CD4-positive, alpha-beta T cell treated with Interferon gamma for 1 hour (primary cell): ENCODE measurements around the gene ANXA4.
"Not testable (repeated sequence)": the region's sequence is repeated elsewhere in the genome, so short reads cannot be mapped to it uniquely, and the experiment has no call there.

Experiments
- DNase-seq: peaks from one replicate; pipeline ENCODE4 v3.0.0-alpha.2; 2020

The ANXA4 gene

GRCh38 chr2:69721022-69721421 is 20.9 kb upstream of the ANXA4 start:
- no peak for DNase-seq

GRCh38 chr2:69723791-69724190 is 18.1 kb upstream of the ANXA4 start:
- no peak for DNase-seq

GRCh38 chr2:69724540-69725159 is 17.3 kb upstream of the ANXA4 start:
- DNase-seq = peak; percentile 70

- no peak for DNase-seq
Observed at GRCh38 chr2:69725706-69726360, 16.1 kb upstream of the ANXA4 start.

- no peak for DNase-seq
Observed at GRCh38 chr2:69729266-69729665, 12.7 kb upstream of the ANXA4 start.

GRCh38 chr2:69729781-69730180 is 12.2 kb upstream of the ANXA4 start:
- DNase-seq = no peak

GRCh38 chr2:69731147-69731970 is 10.6 kb upstream of the ANXA4 start:
- no peak for DNase-seq

GRCh38 chr2:69733342-69734034 is 8.4 kb upstream of the ANXA4 start:
- no peak for DNase-seq

GRCh38 chr2:69734035-69734611 is 7.8 kb upstream of the ANXA4 start:
- no peak for DNase-seq

GRCh38 chr2:69734854-69735544 is 6.9 kb upstream of the ANXA4 start:
- no peak for DNase-seq

- DNase-seq = no peak
Observed at GRCh38 chr2:69735686-69736085, 6.2 kb upstream of the ANXA4 start.

GRCh38 chr2:69738149-69738548 is 3.8 kb upstream of the ANXA4 start:
- DNase-seq = not testable (repeated sequence)

GRCh38 chr2:69740502-69740951 is 1.4 kb upstream of the ANXA4 start:
- DNase-seq = no peak

- DNase-seq = peak; percentile 11
Observed at GRCh38 chr2:69741229-69741574, 732 bp upstream of the ANXA4 start.

- DNase-seq = no peak
Observed at GRCh38 chr2:69742322-69742952, 503 bp downstream of the ANXA4 start.

GRCh38 chr2:69743847-69744264 is 1.9 kb downstream of the ANXA4 start:
- DNase-seq = no peak

- DNase-seq = no peak
Observed at GRCh38 chr2:69744456-69744855, 2.5 kb downstream of the ANXA4 start.

GRCh38 chr2:69745035-69745434 is 3.1 kb downstream of the ANXA4 start:
- DNase-seq = no peak

- DNase-seq = no peak
Observed at GRCh38 chr2:69750246-69750645, 8.3 kb downstream of the ANXA4 start.

GRCh38 chr2:69753659-69754363 is 11.9 kb downstream of the ANXA4 start:
- DNase-seq = no peak

GRCh38 chr2:69754633-69755032 is 12.7 kb downstream of the ANXA4 start:
- no peak for DNase-seq
